GM23338 (cell line): ENCODE data around the gene SDR42E1. TPM values are rescaled to one million over a fixed set of nuclear protein-coding genes. Genes with fewer than 3 reads are reported as not detected.

ENCODE experiments used
- ATAC-seq: fragments of 200-7000 bp; cut with Tn5 transposase; 3 replicates; pipeline ENCODE4 v1.9.1; 2020
- DNase-seq: peaks from one replicate; pipeline ENCODE4 v3.0.0-alpha.2; 2015; ENCODE audit warnings: low spot score
- H2AFZ ChIP-seq: fragments of 200-600 bp; sonication (generic); 2 replicates; pipeline ENCODE4 v1.8.0; 2016; ENCODE audit warnings: antibody characterized with exemption, mild to moderate bottlenecking, moderate library complexity
- H3F3A ChIP-seq: fragments of 200-600 bp; sonication (generic); replicated peaks from 2 replicates; pipeline ENCODE4 v1.8.0; 2017; ENCODE audit warnings: antibody characterized with exemption, mixed run types, low read depth
- H3K27ac ChIP-seq: fragments of 200-600 bp; sonication (generic); 2 replicates; pipeline ENCODE4 v1.6.1; 2016; ENCODE audit warnings: low read depth
- H3K27me3 ChIP-seq: fragments of 200-600 bp; sonication (generic); 2 replicates; pipeline ENCODE4 v1.8.0; 2016; ENCODE audit warnings: mild to moderate bottlenecking, mixed run types, moderate library complexity; ENCODE audit not compliant: insufficient read depth
- H3K36me3 ChIP-seq: fragments of 200-600 bp; sonication (generic); 2 replicates; pipeline ENCODE4 v1.8.0; 2016; ENCODE audit warnings: mild to moderate bottlenecking; ENCODE audit not compliant: insufficient read depth
- H3K4me1 ChIP-seq: fragments of 200-600 bp; sonication (generic); 2 replicates; pipeline ENCODE4 v1.8.0; 2016; ENCODE audit warnings: mild to moderate bottlenecking, moderate library complexity; ENCODE audit not compliant: insufficient read depth
- H3K4me2 ChIP-seq: fragments of 200-600 bp; sonication (generic); 2 replicates; pipeline ENCODE4 v1.7.1; 2017; ENCODE audit warnings: mixed run types
- H3K4me3 ChIP-seq: fragments of 200-600 bp; sonication (generic); 2 replicates; pipeline ENCODE4 v1.6.1; 2016; ENCODE audit warnings: mixed run types
- H3K79me2 ChIP-seq: fragments of 200-600 bp; sonication (generic); replicated peaks from 2 replicates; pipeline ENCODE4 v1.8.0; 2017; ENCODE audit warnings: mild to moderate bottlenecking; ENCODE audit not compliant: insufficient read depth
- H3K9me2 ChIP-seq: fragments of 200-600 bp; sonication (generic); 2 replicates; pipeline ENCODE4 v1.8.0; 2017; ENCODE audit not compliant: insufficient read depth
- H4K20me1 ChIP-seq: fragments of 200-600 bp; sonication (generic); replicated peaks from 2 replicates; pipeline ENCODE4 v1.8.0; 2017; ENCODE audit warnings: mild to moderate bottlenecking; ENCODE audit not compliant: insufficient read depth
- H3K27ac Mint-ChIP-seq: 2 replicates; pipeline ENCODE4 v1.8.0; 2020; ENCODE audit warnings: inconsistent platforms, mild to moderate bottlenecking, moderate library complexity, mixed read lengths
- H3K27me3 Mint-ChIP-seq: 3 replicates; pipeline ENCODE4 v1.8.0; 2022; ENCODE audit warnings: low read depth, mild to moderate bottlenecking, moderate library complexity, mixed read lengths, inconsistent platforms; ENCODE audit not compliant: insufficient read depth, poor library complexity
- H3K36me3 Mint-ChIP-seq: 3 replicates; pipeline ENCODE4 v1.8.0; 2021; ENCODE audit warnings: low read depth, mild to moderate bottlenecking, inconsistent platforms, moderate library complexity, mixed read lengths
- H3K4me1 Mint-ChIP-seq: 3 replicates; pipeline ENCODE4 v1.8.0; 2020; ENCODE audit warnings: mild to moderate bottlenecking, inconsistent platforms, mixed read lengths
- H3K4me3 Mint-ChIP-seq: 3 replicates; pipeline ENCODE4 v1.8.0; 2021; ENCODE audit warnings: moderate library complexity, mild to moderate bottlenecking, inconsistent platforms, mixed read lengths
- H3K9me3 Mint-ChIP-seq: 3 replicates; pipeline ENCODE4 v1.8.0; 2020; ENCODE audit warnings: moderate library complexity, mild to moderate bottlenecking, inconsistent platforms, mixed read lengths
- CREB1 ChIP-seq: fragments of 250-450 bp; sonication (Bioruptor Pico); IDR thresholded peaks from 2 replicates; pipeline ENCODE4 v1.5.0; 2020; ENCODE audit warnings: low read depth, mild to moderate bottlenecking, moderate library complexity
- CTCF ChIP-seq, 2 experiments: fragments of 200-600 bp in 1 of 2; sonication (generic) in 1 of 2; conservative IDR thresholded peaks; 2 replicates each; pipeline versions ENCODE4 v1.5.1 to v1.6.1; 2016 to 2017; ENCODE audit warnings: antibody characterized with exemption in 2 of 2, low read depth in 2 of 2, mild to moderate bottlenecking in 2 of 2, moderate library complexity in 1 of 2
- ETS1 ChIP-seq: IDR thresholded peaks from 2 replicates; pipeline ENCODE4 v1.6.1; 2016; ENCODE audit warnings: antibody characterized with exemption
- EZH2 ChIP-seq: fragments of 200-600 bp; sonication (generic); IDR thresholded peaks from one replicate; pipeline ENCODE4 v1.8.0; 2017; ENCODE audit warnings: antibody characterized with exemption, mild to moderate bottlenecking, low read depth; ENCODE audit not compliant: unreplicated experiment
- EZH2phosphoT487 ChIP-seq: fragments of 200-600 bp; sonication (generic); IDR thresholded peaks from one replicate; pipeline ENCODE4 v1.8.1; 2018; ENCODE audit warnings: antibody characterized with exemption; ENCODE audit not compliant: unreplicated experiment
- JUNB ChIP-seq: IDR thresholded peaks from one replicate; pipeline ENCODE4 v1.6.1; 2016; ENCODE audit warnings: antibody characterized with exemption; ENCODE audit not compliant: unreplicated experiment
- NANOG ChIP-seq: IDR thresholded peaks from 2 replicates; pipeline ENCODE4 v1.6.1; 2016; ENCODE audit warnings: antibody characterized with exemption, borderline replicate concordance
- POLR2AphosphoS5 ChIP-seq: IDR thresholded peaks from 2 replicates; pipeline ENCODE4 v1.6.1; 2016; ENCODE audit warnings: antibody characterized with exemption, low read depth
- REST ChIP-seq: IDR thresholded peaks from one replicate; pipeline ENCODE4 v1.6.1; 2018; ENCODE audit warnings: antibody characterized with exemption; ENCODE audit not compliant: unreplicated experiment
- STAT1 ChIP-seq: IDR thresholded peaks from one replicate; pipeline ENCODE4 v1.6.1; 2016; ENCODE audit warnings: antibody characterized with exemption; ENCODE audit not compliant: unreplicated experiment
- ZNF114 ChIP-seq: fragments of 250-450 bp; sonication (Bioruptor Pico); IDR thresholded peaks from 2 replicates; pipeline ENCODE4 v1.5.0; 2020; ENCODE audit warnings: mild to moderate bottlenecking, moderate library complexity
- ZNF331 ChIP-seq: fragments of 250-450 bp; sonication (Bioruptor Pico); IDR thresholded peaks from 2 replicates; pipeline ENCODE4 v1.5.0; 2020; ENCODE audit warnings: low read depth, mild to moderate bottlenecking, moderate library complexity
- ZNF462 ChIP-seq: fragments of 250-450 bp; sonication (Bioruptor Pico); IDR thresholded peaks from 2 replicates; pipeline ENCODE4 v1.5.0; 2020; ENCODE audit warnings: mild to moderate bottlenecking, moderate library complexity
- polyA plus RNA-seq: library from polyadenylated mRNA; unstranded; fragments of >200 nt; fragmentation: Nextera tagmentation; extraction: Ambion mirVana; gene quantifications from 2 replicates; pipeline ENCODE4 v1.2.1, GENCODE V29; 2016
- total RNA-seq: library from RNA; depleted of rRNA; stranded (reverse); fragments of >200 nt; shearing (Covaris generic); gene quantifications from 2 replicates; pipeline ENCODE4 v1.2.3, GENCODE V29; 2014

Gene SDR42E1
- total and polyA plus RNA-seq, 2 experiments from 2014 or later = 0.03 TPM; not detected in 1

GRCh38 chr16:82020051-82020450 is 8.8 kb upstream of the SDR42E1 start:
- no peak overlapping the region for H3K4me3 ChIP-seq
- Mint-ChIP-seq H3K27me3 (peaks cover 2% of the 10 kb centered on the region), H3K36me3 (no peaks in the 10 kb centered on the region; the same call in 2 of the 3 replicates), H3K27ac (no peak overlapping the region), H3K4me3 (no peak overlapping the region), H3K4me1 (no peaks in the 10 kb centered on the region), H3K9me3 (peaks cover 2% of the 10 kb centered on the region; the same call in 2 of the 3 replicates)
- no peaks in the 10 kb centered on the region for H3K4me1 ChIP-seq
- no peak for ATAC-seq
- no peak overlapping the region for H3K27ac ChIP-seq
- no peaks in the 10 kb centered on the region for H3K36me3 ChIP-seq
- 0 out of 2 replicates have a peak, but pooled peaks cover 2% of the 10 kb centered on the region for H3K9me2 ChIP-seq
- no peak overlapping the region for H2AFZ ChIP-seq
- no peaks in the 10 kb centered on the region for H4K20me1 ChIP-seq
- H3K4me2 ChIP-seq = no peak overlapping the region
- no peaks in the 10 kb centered on the region for H3K27me3 ChIP-seq
- no peaks in the 10 kb centered on the region for H3K79me2 ChIP-seq
- H3F3A ChIP-seq = no peaks in the 10 kb centered on the region
- DNase-seq = no peak
- TF ChIP-seq ZNF331 (CRISPR knock-in tag) (no peak), ETS1 (no peak), ZNF114 (CRISPR knock-in tag) (no peak), NANOG (no peak), ZNF462 (CRISPR knock-in tag) (no peak), CTCF (conservative IDR thresholded peaks at IDR 0.05; ENCODE audit: low read depth in 2 of 2) (no peak), EZH2 (no peak), STAT1 (no peak), EZH2phosphoT487 (no peak), JUNB (no peak), REST (no peak), CREB1 (CRISPR knock-in tag) (no peak), POLR2AphosphoS5 (no peak)
